GM06990 (cell line): ENCODE data around the gene WBP11.
A peak's percentile ranks its signal among the peaks of the same experiment; 100 is the strongest.
"Not testable (repeated sequence)": the region's sequence is repeated elsewhere in the genome, so short reads cannot be mapped to it uniquely, and the experiment has no call there.

ENCODE experiments used
- DNase-seq: peaks from one replicate; pipeline ENCODE4 v3.0.0-alpha.2; 2011; ENCODE audit not compliant: insufficient read length; ENCODE audit errors: extremely low read depth
- H3K27me3 ChIP-seq: replicated peaks from 2 replicates; pipeline ENCODE4 v1.6.0; 2011; ENCODE audit warnings: low read length; ENCODE audit not compliant: control insufficient read depth, insufficient read depth
- H3K36me3 ChIP-seq: 2 replicates; pipeline ENCODE4 v1.5.1; 2011; ENCODE audit warnings: low read length; ENCODE audit not compliant: control insufficient read depth, insufficient read depth
- H3K4me3 ChIP-seq: replicated peaks from 2 replicates; pipeline ENCODE4 v1.5.1; 2011; ENCODE audit warnings: low read depth, mild to moderate bottlenecking, control low read depth, low read length
- CTCF ChIP-seq: IDR thresholded peaks from 2 replicates; pipeline ENCODE4 v1.5.1; 2011; ENCODE audit warnings: low read length, control low read depth, mild to moderate bottlenecking, inconsistent platforms; ENCODE audit not compliant: insufficient read depth, poor library complexity, severe bottlenecking

Gene WBP11

GRCh38 chr12:14769969-14770495 is 33.2 kb downstream of the WBP11 start:
- peak; percentile 85 for TF ChIP-seq CTCF
- peak overlapping the region; percentile 79 for H3K4me3 ChIP-seq
- peaks cover 2% of the 10 kb centered on the region for H3K36me3 ChIP-seq
- H3K27me3 ChIP-seq = no peaks in the 10 kb centered on the region
- DNase-seq = peak; percentile 94

GRCh38 chr12:14769466-14769968 is 33.8 kb downstream of the WBP11 start:
- DNase-seq = no peak
- Histone ChIP-seq H3K4me3 (peak overlapping the region; percentile 79), H3K27me3 (no peaks in the 10 kb centered on the region), H3K36me3 (peaks cover 2% of the 10 kb centered on the region)
- peak; percentile 6 for TF ChIP-seq CTCF

GRCh38 chr12:14768823-14769405 is 34.4 kb downstream of the WBP11 start:
- Histone ChIP-seq H3K4me3 (peak overlapping the region; percentile 79), H3K27me3 (no peaks in the 10 kb centered on the region), H3K36me3 (peaks cover 2% of the 10 kb centered on the region)
- peak; percentile 61 for DNase-seq
- TF ChIP-seq CTCF = no peak

GRCh38 chr12:14767617-14768016 is 35.7 kb downstream of the WBP11 start:
- no peak for DNase-seq
- TF ChIP-seq CTCF = no peak
- peak overlapping the region; percentile 79 for H3K4me3 ChIP-seq
- H3K36me3 ChIP-seq = peaks cover 2% of the 10 kb centered on the region
- no peaks in the 10 kb centered on the region for H3K27me3 ChIP-seq

- no peaks in the 10 kb centered on the region for H3K27me3 ChIP-seq
These were observed 36.5 kb downstream of the WBP11 start for GRCh38 chr12:14766649-14767215.

GRCh38 chr12:14766020-14766419 is 37.3 kb downstream of the WBP11 start:
- not testable (repeated sequence) for DNase-seq, H3K4me3 ChIP-seq, H3K27me3 ChIP-seq, H3K36me3 ChIP-seq

More at GRCh38 chr12:14766649-14767215, 36.5 kb downstream of the WBP11 start:
- no peak for DNase-seq
- no peak overlapping the region for H3K4me3 ChIP-seq
- TF ChIP-seq CTCF = no peak
- peaks cover 3% of the 10 kb centered on the region for H3K36me3 ChIP-seq
